IMR-90 (cell line): ENCODE measurements around the gene FGD5. TPM values are rescaled to one million over a fixed set of nuclear protein-coding genes. Genes with fewer than 3 reads are reported as not detected.

Source experiments
- ATAC-seq: fragments of 200-7000 bp; cut with Tn5 transposase; 2 replicates; pipeline ENCODE4 v1.9.1; 2020; ENCODE audit warnings: low read depth, mild to moderate bottlenecking, moderate library complexity
- BruUV-seq: library from RNA; stranded (reverse); fragments of 400-500 nt; replicated peaks from 2 replicates; lab custom pipeline; 2021; lab: Mats Ljungman, UMichigan
- CTCF ChIA-PET: fragments of 300-600 bp; formaldehyde crosslinking; extraction: SDS; loops from one replicate; lab custom pipeline; 2021; ENCODE audit warnings: antibody characterized with exemption; lab: Yijun Ruan, JAX
- POLR2A ChIA-PET: fragments of 300-600 bp; sonication (Branson Sonifier 250); formaldehyde crosslinking; loops from one replicate; lab custom pipeline; 2022; ENCODE audit warnings: antibody characterized with exemption; ENCODE audit not compliant: unreplicated experiment; lab: Charles Lee
- DNase-seq: peaks from one replicate; pipeline ENCODE4 v3.0.0; 2013
- H2AFZ ChIP-seq: replicated peaks from 2 replicates; pipeline ENCODE3; 2013; ENCODE audit warnings: low read length, mild to moderate bottlenecking; ENCODE audit not compliant: poor library complexity
- H2AK5ac ChIP-seq: 2 replicates; pipeline ENCODE4 v1.6.1; 2013; ENCODE audit warnings: low read depth, low read length, inconsistent platforms
- H2AK9ac ChIP-seq: replicated peaks from 2 replicates; pipeline ENCODE3; 2013; ENCODE audit warnings: mild to moderate bottlenecking, low read depth, low read length, moderate library complexity; ENCODE audit not compliant: poor library complexity
- H2BK120ac ChIP-seq: 2 replicates; pipeline ENCODE4 v1.6.1; 2013; ENCODE audit warnings: low read depth, low read length, inconsistent platforms
- H2BK15ac ChIP-seq: 3 replicates; pipeline ENCODE4 v1.6.1; 2013; ENCODE audit warnings: low read depth, low read length, inconsistent platforms
- H2BK20ac ChIP-seq: 2 replicates; pipeline ENCODE4 v1.6.1; 2013; ENCODE audit warnings: low read depth, mild to moderate bottlenecking, inconsistent platforms, low read length, moderate library complexity
- H2BK5ac ChIP-seq: 2 replicates; pipeline ENCODE4 v1.6.1; 2013; ENCODE audit warnings: mild to moderate bottlenecking, low read depth, low read length, inconsistent platforms; ENCODE audit not compliant: poor library complexity, severe bottlenecking
- H3K14ac ChIP-seq: replicated peaks from 2 replicates; pipeline ENCODE4 v1.6.1; 2013; ENCODE audit warnings: low read depth, low read length, inconsistent platforms
- H3K18ac ChIP-seq: 2 replicates; pipeline ENCODE4 v1.6.1; 2013; ENCODE audit warnings: low read depth, low read length, control low read depth
- H3K23ac ChIP-seq: 2 replicates; pipeline ENCODE4 v1.6.1; 2013; ENCODE audit warnings: low read depth, low read length, inconsistent platforms
- H3K27ac ChIP-seq: 2 replicates; pipeline ENCODE4 v1.5.1; 2013; ENCODE audit warnings: mild to moderate bottlenecking, control low read depth, low read length; ENCODE audit not compliant: insufficient read depth
- H3K27me3 ChIP-seq: 2 replicates; pipeline ENCODE4 v1.6.1; 2013; ENCODE audit warnings: low read length; ENCODE audit not compliant: control insufficient read depth, insufficient read depth
- H3K36me3 ChIP-seq: 2 replicates; pipeline ENCODE4 v1.6.1; 2013; ENCODE audit warnings: low read length, mixed read lengths; ENCODE audit not compliant: control insufficient read depth, insufficient read depth
- H3K4ac ChIP-seq: 2 replicates; pipeline ENCODE4 v1.6.1; 2013; ENCODE audit warnings: low read depth, low read length, inconsistent platforms
- H3K4me1 ChIP-seq: 2 replicates; pipeline ENCODE4 v1.6.1; 2013; ENCODE audit warnings: low read length, mixed read lengths; ENCODE audit not compliant: control insufficient read depth, insufficient read depth
- H3K4me2 ChIP-seq: 2 replicates; pipeline ENCODE4 v1.6.1; 2013; ENCODE audit warnings: low read depth, mild to moderate bottlenecking, control low read depth, low read length, moderate library complexity
- H3K4me3 ChIP-seq: 2 replicates; pipeline ENCODE4 v1.5.1; 2013; ENCODE audit warnings: low read depth, mild to moderate bottlenecking, control low read depth, low read length, moderate library complexity; ENCODE audit not compliant: insufficient read depth
- H3K56ac ChIP-seq: 2 replicates; pipeline ENCODE4 v1.6.1; 2013; ENCODE audit warnings: low read length, inconsistent platforms; ENCODE audit not compliant: insufficient read depth; ENCODE audit errors: extremely low read depth
- H3K79me1 ChIP-seq, 2 experiments: 2 replicates each; pipeline ENCODE4 v1.6.1; 2013; ENCODE audit warnings: low read length in 2 of 2, inconsistent platforms in 1 of 2, low read depth in 1 of 2
- H3K9ac ChIP-seq: 2 replicates; pipeline ENCODE4 v1.6.1; 2013; ENCODE audit warnings: low read depth, low read length, control low read depth
- H3K9me1 ChIP-seq: 2 replicates; pipeline ENCODE4 v1.6.1; 2013; ENCODE audit warnings: low read length, inconsistent platforms; ENCODE audit not compliant: insufficient read depth
- H3K9me3 ChIP-seq: 2 replicates; pipeline ENCODE4 v1.6.1; 2013; ENCODE audit warnings: low read length; ENCODE audit not compliant: control insufficient read depth, insufficient read depth
- H4K20me1 ChIP-seq: 2 replicates; pipeline ENCODE4 v1.6.1; 2013; ENCODE audit warnings: low read length, inconsistent platforms; ENCODE audit not compliant: insufficient read depth
- H4K5ac ChIP-seq: 2 replicates; pipeline ENCODE4 v1.6.1; 2013; ENCODE audit warnings: mild to moderate bottlenecking, low read depth, low read length, control low read depth
- H4K8ac ChIP-seq, 2 experiments: 2 replicates each; pipeline ENCODE4 v1.6.1; 2013; ENCODE audit warnings: low read depth in 2 of 2, low read length in 2 of 2, control low read depth in 1 of 2, inconsistent platforms in 1 of 2
- H4K91ac ChIP-seq: 2 replicates; pipeline ENCODE4 v1.6.1; 2013; ENCODE audit warnings: low read depth, low read length, inconsistent platforms; ENCODE audit not compliant: insufficient read depth
- BHLHE40 ChIP-seq: fragments of 150-350 bp; IDR thresholded peaks from 2 replicates; pipeline ENCODE4 v1.6.1; 2016; ENCODE audit warnings: mild to moderate bottlenecking, low read depth, low read length
- CEBPB ChIP-seq: IDR thresholded peaks from 2 replicates; pipeline ENCODE4 v1.6.1; 2012; ENCODE audit warnings: low read depth, low read length, improper control_type of control experiment
- CHD1 ChIP-seq: IDR thresholded peaks from 2 replicates; pipeline ENCODE4 v1.6.1; 2012; ENCODE audit warnings: low read depth, low read length, improper control_type of control experiment
- CTCF ChIP-seq: conservative IDR thresholded peaks from 2 replicates; pipeline ENCODE4 v1.5.1; 2012; ENCODE audit warnings: mild to moderate bottlenecking, low read depth, low read length, improper control_type of control experiment
- ELK1 ChIP-seq: fragments of 150-350 bp; IDR thresholded peaks from 2 replicates; pipeline ENCODE4 v1.6.1; 2016; ENCODE audit warnings: low read depth, mild to moderate bottlenecking, low read length, moderate library complexity, borderline replicate concordance
- MXI1 ChIP-seq: IDR thresholded peaks from 2 replicates; pipeline ENCODE4 v1.6.1; 2012; ENCODE audit warnings: low read depth, mild to moderate bottlenecking, low read length, moderate library complexity, borderline replicate concordance
- NFE2L2 ChIP-seq: fragments of 150-350 bp; IDR thresholded peaks from 2 replicates; pipeline ENCODE4 v1.6.1; 2016; ENCODE audit warnings: low read depth, mild to moderate bottlenecking, low read length
- RFX5 ChIP-seq: IDR thresholded peaks from 2 replicates; pipeline ENCODE4 v1.8.0; 2012; ENCODE audit warnings: low read depth, mild to moderate bottlenecking, low read length, moderate library complexity
- USF2 ChIP-seq: fragments of 150-350 bp; IDR thresholded peaks from 2 replicates; pipeline ENCODE4 v1.6.1; 2017; ENCODE audit warnings: mild to moderate bottlenecking, antibody characterized with exemption, low read length, low read depth
- WGBS, 2 experiments: methylation state at CpG; one replicate each; pipeline versions ENCODE4 v1.1.5 to v1.1.7; 2013; ENCODE audit warnings: missing lambda C conversion rate in 2 of 2; ENCODE audit not compliant: insufficient read length in 1 of 2; ENCODE audit errors: extremely low coverage in 2 of 2; 5-methylcytosine and 5-hydroxymethylcytosine counted together
- dilution Hi-C: fragments of 300-500 bp; cut with HindIII; formaldehyde crosslinking; loops from one replicate; pipeline ENCODE4 v1.14.3; 2018; ENCODE audit warnings: low sequenced_read_pairs; ENCODE audit not compliant: unreplicated experiment
- in situ Hi-C: fragments of 300-500 bp; cut with MboI; formaldehyde crosslinking; loops from 3 replicates; pipeline ENCODE4 v1.14.3; 2019; ENCODE audit warnings: low sequenced_read_pairs, inconsistent platforms, mixed read lengths
- intact Hi-C: fragments of 100-400 bp; cut with micrococcal nuclease; formaldehyde crosslinking; loops from 2 replicates; pipeline ENCODE4 v1.10.0; 2022
- polyA plus RNA-seq, 3 experiments: library from polyadenylated mRNA; depleted of rRNA; stranded (reverse); fragments of >200 nt; gene quantifications; 2 replicates each; pipeline ENCODE4 v1.2.3, GENCODE V29; 2012; ENCODE audit warnings: low replicate concordance in 1 of 3
- total RNA-seq: library from RNA; depleted of rRNA; stranded (reverse); fragments of >200 nt; gene quantifications from 2 replicates; pipeline ENCODE4 v1.2.3, GENCODE V29; 2012

Gene FGD5
- total and polyA plus RNA-seq, 2 of the 4 experiments (the other 2 are of a cell fraction): not detected

GRCh38 chr3:14949126-14949525 lies 130.4 kb downstream of the FGD5 start:
- in situ Hi-C loops: loop anchor here (25.0 kb wide), 1 partner anchor 263 kb away; the partner anchor contains the start of gene CAPN7

More at GRCh38 chr3:14949126-14949525, 130.4 kb downstream of the FGD5 start:
- H3K4me2 ChIP-seq: peak overlapping the region; percentile 95
- H3K14ac ChIP-seq: peak overlapping the region; percentile 82
- peak overlapping the region; percentile 67; the same call in 1 of the 2 replicates for H3K27ac ChIP-seq
- H3K4me1 ChIP-seq: no peaks in the 10 kb centered on the region
- H2AK9ac ChIP-seq: peak overlapping the region; percentile 82
- CTCF ChIA-PET: no interaction called here
- H3K56ac ChIP-seq: peak overlapping the region; percentile 58; the same call in 1 of the 2 replicates
- no peaks in the 10 kb centered on the region for H3K27me3 ChIP-seq
- peak overlapping the region; percentile 89 for H3K4me3 ChIP-seq
- no peak overlapping the region for H2BK5ac ChIP-seq
- no peaks in the 10 kb centered on the region for H3K9me3 ChIP-seq
- TF ChIP-seq CHD1 (no peak), USF2 (no peak), MXI1 (no peak), ELK1 (no peak), RFX5 (no peak), BHLHE40 (no peak), CEBPB (no peak), CTCF (no peak), NFE2L2 (no peak)
- H3K36me3 ChIP-seq: peaks cover 8% of the 10 kb centered on the region
- no peak overlapping the region for H4K5ac ChIP-seq
- no peak overlapping the region for H2BK20ac ChIP-seq
- peak overlapping the region; percentile 57; the same call in 1 of the 2 replicates for H2AK5ac ChIP-seq
- peak overlapping the region; percentile 80 for H3K9ac ChIP-seq
- peaks cover 9% of the 10 kb centered on the region; the same call in 1 of the 2 replicates for H3K9me1 ChIP-seq
- intact Hi-C loops (no loop called here), dilution Hi-C loops (no loop called here)
- WGBS, 2 experiments: 57% methylated on average over 1 of the region's 5 CpGs; no CpG with 5 or more reads in 1 of the 2 experiments
- H4K8ac ChIP-seq: peak overlapping the region; percentile 80 to 87
- H3K79me1 ChIP-seq: peaks cover 41 to 47% of the 10 kb centered on the region in 2 experiments
- no peak overlapping the region; the same call in 1 of the 2 replicates for H2BK120ac ChIP-seq
- no peak for ATAC-seq
- BruUV-seq: TSS peak; percentile 15
- DNase-seq: no peak
- H4K91ac ChIP-seq: peak overlapping the region; percentile 36; the same call in 1 of the 2 replicates
- peak overlapping the region; percentile 74 for H3K4ac ChIP-seq
- H3K23ac ChIP-seq: peak overlapping the region; percentile 19
- no peak overlapping the region for H3K18ac ChIP-seq
- no peaks in the 10 kb centered on the region for H4K20me1 ChIP-seq
- H2BK15ac ChIP-seq: no peak overlapping the region
- peak overlapping the region; percentile 89 for H2AFZ ChIP-seq
- POLR2A ChIA-PET: no interaction called here
